Measurements from ENCODE around the gene RAPH1.

GRCh38 chr2:203376173-203376572 is 158.9 kb downstream of the RAPH1 start:
- TF ChIP-seq POLR2AphosphoS5 (IDR thresholded peaks at IDR 0.05; ENCODE audit: borderline replicate concordance, low read depth, low read length): no peak
- no peak for TF ChIP-seq EZH2 (IDR thresholded peaks at IDR 0.05)
- TF ChIP-seq FOXP2 (optimal IDR thresholded peaks at IDR 0.05; ENCODE audit: control extremely low read depth, extremely low read length, insufficient read depth): no peak
